HCT116 (cell line): ENCODE measurements around the gene CELA3B.
"Not testable (repeated sequence)": the region's sequence is repeated elsewhere in the genome, so short reads cannot be mapped to it uniquely, and the experiment has no call there.

Source experiments
- CTCF ChIP-seq, 3 experiments: fragments of 200-600 bp in 1 of 3; sonication (generic) in 1 of 3; IDR thresholded peaks in 2 of 3; conservative IDR thresholded peaks in 1 of 3; 2 replicates each; pipeline ENCODE4 v1.5.1; 2012 to 2017; ENCODE audit warnings: low read depth in 2 of 3, low read length in 2 of 3, antibody characterized with exemption in 1 of 3, borderline replicate concordance in 1 of 3, control low read depth in 1 of 3, mild to moderate bottlenecking in 1 of 3, mixed read lengths in 1 of 3, mixed run types in 1 of 3, moderate library complexity in 1 of 3; ENCODE audit not compliant: insufficient read depth in 1 of 3
- EZH2 ChIP-seq: fragments of 200-600 bp; sonication (generic); IDR thresholded peaks from 2 replicates; pipeline ENCODE4 v1.6.1; 2017; ENCODE audit warnings: antibody characterized with exemption, mixed run types
- ZFX ChIP-seq: fragments of 450-650 bp; IDR thresholded peaks from 2 replicates; pipeline ENCODE4 v1.6.1; 2017
- ZNF274 ChIP-seq: fragments of 200-500 bp; sonication (Bioruptor generic); IDR thresholded peaks from 2 replicates; pipeline ENCODE4 v1.6.1; 2014; ENCODE audit warnings: mild to moderate bottlenecking, low read depth, low read length, inconsistent platforms

- TF ChIP-seq CTCF (IDR thresholded peaks at IDR 0.05 in 2 of 3, conservative IDR thresholded peaks at IDR 0.05 in 1 of 3; ENCODE audit: borderline replicate concordance in 1 of 3, insufficient read depth in 1 of 3, low read depth in 2 of 3, low read length in 2 of 3); ZNF274; ZFX; EZH2: not testable (repeated sequence)
Observed at GRCh38 chr1:22007262-22007661, 30.4 kb downstream of the CELA3B start.
